Placental pericyte (primary cell): Measurements from ENCODE around the gene GPX4. TPM values are rescaled to one million over a fixed set of nuclear protein-coding genes. Genes with fewer than 3 reads are reported as not detected.

Experiments used
- total RNA-seq: library from RNA; depleted of rRNA; stranded (reverse); fragments of >200 nt; gene quantifications from 2 replicates; pipeline ENCODE4 v1.2.3, GENCODE V29; 2012

GPX4 gene
- 150 and 588 TPM in 2 replicates for total RNA-seq

GRCh38 chr19:1103708-1104310 is at the start of gene GPX4:
Gene GPX4, plus strand, starts transcription at chr19:1103994. Its CDS starts 50 bp downstream, at chr19:1104044.

GRCh38 chr19:1066748-1067340 is 37.0 kb upstream of the GPX4 start, which contains the start of gene ARHGAP45:
Gene ARHGAP45, plus strand, starts transcription at chr19:1067167. Its CDS starts 239 bp downstream, at chr19:1067406.

GRCh38 chr19:1094978-1095701 is 8.7 kb upstream of the GPX4 start, which contains the start of gene POLR2E:
Gene POLR2E, minus strand, starts transcription at chr19:1095375. Its CDS starts 60 bp downstream, at chr19:1095315.

Other genes starting within 250 kb of the GPX4 start
- gene CFD, start 244.3 kb upstream of the GPX4 start, total RNA-seq, result 2.4 and 62.4 TPM in 2 replicates
- gene MED16, start 210.8 kb upstream of the GPX4 start, total RNA-seq, result 45.8 and 58.6 TPM in 2 replicates
- gene RNU6-9, start 210.5 kb upstream of the GPX4 start, total RNA-seq, result not detected in 2 replicates
- 32.2 and 41.9 TPM in 2 replicates for gene R3HDM4, start 190.8 kb upstream of the GPX4 start, total RNA-seq
- 0.14 TPM in 1 of 2 replicates, not detected in the other for gene KISS1R, start 186.7 kb upstream of the GPX4 start, total RNA-seq
- 83.9 and 112 TPM in 2 replicates for gene ARID3A, start 178.0 kb upstream of the GPX4 start, total RNA-seq
- 55.7 and 58.2 TPM in 2 replicates for gene WDR18, start 119.6 kb upstream of the GPX4 start, total RNA-seq
- 0.14 and 0.66 TPM in 2 replicates for gene GRIN3B, start 103.6 kb upstream of the GPX4 start, total RNA-seq
- 119 and 132 TPM in 2 replicates for gene TMEM259, start 82.9 kb upstream of the GPX4 start, total RNA-seq
- gene RNU6-2, start 82.5 kb upstream of the GPX4 start, total RNA-seq, result not detected in 2 replicates
- 541 and 553 TPM in 2 replicates for gene CNN2, start 77.4 kb upstream of the GPX4 start, total RNA-seq
- gene ABCA7, start 63.9 kb upstream of the GPX4 start, total RNA-seq, result 18.0 and 19.0 TPM in 2 replicates
- gene ARHGAP45, start 36.8 kb upstream of the GPX4 start, total RNA-seq, result 1.7 and 3.5 TPM in 2 replicates
- 111 and 123 TPM in 2 replicates for gene POLR2E, start 8.6 kb upstream of the GPX4 start, total RNA-seq
- 58.4 and 77.7 TPM in 2 replicates for gene SBNO2, start 70.3 kb downstream of the GPX4 start, total RNA-seq
- 107 and 110 TPM in 2 replicates for gene STK11, start 101.8 kb downstream of the GPX4 start, total RNA-seq
- 5.7 and 6.8 TPM in 2 replicates for gene CBARP, start 134.0 kb downstream of the GPX4 start, total RNA-seq
- 17.2 and 25.2 TPM in 2 replicates for gene ATP5F1D, start 137.8 kb downstream of the GPX4 start, total RNA-seq
- 28.2 TPM in 2 replicates for gene MIDN, start 144.6 kb downstream of the GPX4 start, total RNA-seq
- 199 and 402 TPM in 2 replicates for gene CIRBP, start 165.3 kb downstream of the GPX4 start, total RNA-seq
- 21.4 and 27.6 TPM in 2 replicates for gene FAM174C, start 171.5 kb downstream of the GPX4 start, total RNA-seq
- not detected in 2 replicates for gene EFNA2, start 181.9 kb downstream of the GPX4 start, total RNA-seq